Vagina (tissue), 2 donors: Measurements from ENCODE around the gene UNC79.

Source experiments
- CTCF ChIP-seq, 3 experiments: fragments of 450-650 bp in 2 of 3; fragments of 200-600 bp in 1 of 3; sonication (generic) in 1 of 3; IDR thresholded peaks; one replicate each; pipeline ENCODE4 v1.5.1; 2017 to 2019; ENCODE audit warnings: antibody characterized with exemption in 3 of 3, mild to moderate bottlenecking in 2 of 3, moderate library complexity in 2 of 3
- POLR2A ChIP-seq, 2 donors: fragments of 450-650 bp; IDR thresholded peaks; one replicate each; pipeline ENCODE4 v1.6.1; 2017; ENCODE audit warnings: antibody characterized with exemption in 2 of 2, mild to moderate bottlenecking in 2 of 2, moderate library complexity in 2 of 2

- TF ChIP-seq POLR2A (IDR thresholded peaks at IDR 0.05) (no peak), CTCF (IDR thresholded peaks at IDR 0.05) (no peak)
Measured at GRCh38 chr14:93643127-93643526, 212.4 kb downstream of the UNC79 start.
